ENCODE results near the gene PCDHGA1.
"Not testable (repeated sequence)": the region's sequence is repeated elsewhere in the genome, so short reads cannot be mapped to it uniquely, and the experiment has no call there.

Gene PCDHGA1

DNA sequence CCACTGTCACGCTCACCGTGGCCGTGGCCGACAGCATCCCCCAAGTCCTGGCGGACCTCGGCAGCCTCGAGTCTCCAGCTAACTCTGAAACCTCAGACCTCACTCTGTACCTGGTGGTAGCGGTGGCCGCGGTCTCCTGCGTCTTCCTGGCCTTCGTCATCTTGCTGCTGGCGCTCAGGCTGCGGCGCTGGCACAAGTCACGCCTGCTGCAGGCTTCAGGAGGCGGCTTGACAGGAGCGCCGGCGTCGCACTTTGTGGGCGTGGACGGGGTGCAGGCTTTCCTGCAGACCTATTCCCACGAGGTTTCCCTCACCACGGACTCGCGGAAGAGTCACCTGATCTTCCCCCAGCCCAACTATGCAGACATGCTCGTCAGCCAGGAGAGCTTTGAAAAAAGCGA, 102.4 kb downstream of the PCDHGA1 start:
- H3K4me1 ChIP-seq (ENCODE audit: control insufficient read depth, insufficient read depth, low read length); H3K4me3 ChIP-seq (ENCODE audit: low read depth, low read length); H3K9ac ChIP-seq (ENCODE audit: low read length); H3K27me3 ChIP-seq (ENCODE audit: control insufficient read depth, insufficient read depth, low read length); H3K27ac ChIP-seq (ENCODE audit: low read depth, low read length): not testable (repeated sequence)
- Histone ChIP-seq H3K9me3 (ENCODE audit: control insufficient read depth, insufficient read depth, low read depth, low read length) (peaks cover 50% of the 10 kb centered on the region), H3K36me3 (ENCODE audit: control insufficient read depth, insufficient read depth, low read length) (peaks cover 13% of the 10 kb centered on the region)

- Histone ChIP-seq H3K27ac (ENCODE audit: low read depth, low read length) (no peak overlapping the region), H3K36me3 (ENCODE audit: control insufficient read depth, insufficient read depth, low read length) (peaks cover 9% of the 10 kb centered on the region), H3K4me3 (ENCODE audit: low read depth, low read length) (no peak overlapping the region), H3K4me1 (ENCODE audit: control insufficient read depth, insufficient read depth, low read length) (no peaks in the 10 kb centered on the region), H3K9ac (ENCODE audit: low read length) (no peak overlapping the region), H3K9me3 (ENCODE audit: control insufficient read depth, insufficient read depth, low read depth, low read length) (peaks cover 41% of the 10 kb centered on the region), H3K27me3 (ENCODE audit: control insufficient read depth, insufficient read depth, low read length) (no peaks in the 10 kb centered on the region)
Measured at GRCh38 chr5:141434006-141434405, 103.7 kb downstream of the PCDHGA1 start.

- H3K9ac ChIP-seq (ENCODE audit: low read length) = no peak overlapping the region
- H3K4me1 ChIP-seq (ENCODE audit: control insufficient read depth, insufficient read depth, low read length) = no peaks in the 10 kb centered on the region
- H3K36me3 ChIP-seq (ENCODE audit: control insufficient read depth, insufficient read depth, low read length) = no peaks in the 10 kb centered on the region
- no peak overlapping the region for H3K27ac ChIP-seq (ENCODE audit: low read depth, low read length)
- no peak overlapping the region for H3K4me3 ChIP-seq (ENCODE audit: low read depth, low read length)
- no peaks in the 10 kb centered on the region for H3K27me3 ChIP-seq (ENCODE audit: control insufficient read depth, insufficient read depth, low read length)
- peaks cover 29% of the 10 kb centered on the region for H3K9me3 ChIP-seq (ENCODE audit: control insufficient read depth, insufficient read depth, low read depth, low read length)
Measured at GRCh38 chr5:141437221-141437620, 106.9 kb downstream of the PCDHGA1 start.

- peaks cover 14% of the 10 kb centered on the region for H3K9me3 ChIP-seq (ENCODE audit: control insufficient read depth, insufficient read depth, low read depth, low read length)
- no peaks in the 10 kb centered on the region for H3K36me3 ChIP-seq (ENCODE audit: control insufficient read depth, insufficient read depth, low read length)
- no peaks in the 10 kb centered on the region for H3K4me1 ChIP-seq (ENCODE audit: control insufficient read depth, insufficient read depth, low read length)
- no peak overlapping the region for H3K4me3 ChIP-seq (ENCODE audit: low read depth, low read length)
- H3K27ac ChIP-seq (ENCODE audit: low read depth, low read length) = no peak overlapping the region
- no peaks in the 10 kb centered on the region for H3K27me3 ChIP-seq (ENCODE audit: control insufficient read depth, insufficient read depth, low read length)
- H3K9ac ChIP-seq (ENCODE audit: low read length) = no peak overlapping the region
Measured at GRCh38 chr5:141439411-141440141, 109.3 kb downstream of the PCDHGA1 start.

GRCh38 chr5:141440341-141440740, 110.0 kb downstream of the PCDHGA1 start:
- H3K27me3 ChIP-seq (ENCODE audit: control insufficient read depth, insufficient read depth, low read length) = no peaks in the 10 kb centered on the region
- no peak overlapping the region for H3K27ac ChIP-seq (ENCODE audit: low read depth, low read length)
- no peaks in the 10 kb centered on the region for H3K36me3 ChIP-seq (ENCODE audit: control insufficient read depth, insufficient read depth, low read length)
- no peak overlapping the region for H3K9ac ChIP-seq (ENCODE audit: low read length)
- H3K4me3 ChIP-seq (ENCODE audit: low read depth, low read length) = no peak overlapping the region
- H3K4me1 ChIP-seq (ENCODE audit: control insufficient read depth, insufficient read depth, low read length) = no peaks in the 10 kb centered on the region
- peaks cover 14% of the 10 kb centered on the region for H3K9me3 ChIP-seq (ENCODE audit: control insufficient read depth, insufficient read depth, low read depth, low read length)

DNA sequence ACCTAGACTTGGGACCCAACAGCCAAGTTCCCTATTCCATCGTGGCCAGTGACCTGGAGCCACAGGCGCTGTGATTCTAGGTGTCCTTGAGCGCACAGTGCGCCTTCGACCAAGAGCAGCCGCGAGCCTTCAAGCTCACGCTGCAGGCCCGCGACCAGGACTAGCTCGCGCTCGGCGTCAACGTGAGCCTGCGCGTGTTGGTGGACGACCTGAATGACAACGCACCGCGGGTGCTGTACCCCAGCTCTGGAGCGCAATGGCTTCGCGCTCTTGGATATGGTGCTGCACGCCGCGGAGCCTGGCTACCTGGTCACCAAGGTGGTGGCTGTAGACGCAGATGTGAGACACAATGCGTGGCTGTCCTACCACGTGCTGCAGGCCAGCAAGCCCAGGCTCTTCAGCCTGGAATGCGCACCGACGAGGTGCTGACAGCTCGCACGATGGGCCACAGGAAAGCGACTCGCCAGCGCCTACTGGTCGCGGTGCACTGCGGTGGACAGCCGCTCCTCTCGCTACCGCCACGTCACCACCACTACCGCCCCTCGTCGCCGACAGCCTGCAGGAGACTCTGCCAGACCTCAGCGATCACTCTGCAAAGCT, 111.4 kb downstream of the PCDHGA1 start:
- Histone ChIP-seq H3K36me3 (ENCODE audit: control insufficient read depth, insufficient read depth, low read length) (no peaks in the 10 kb centered on the region), H3K4me3 (ENCODE audit: low read depth, low read length) (no peak overlapping the region), H3K27ac (ENCODE audit: low read depth, low read length) (no peak overlapping the region), H3K9ac (ENCODE audit: low read length) (no peak overlapping the region), H3K27me3 (ENCODE audit: control insufficient read depth, insufficient read depth, low read length) (no peaks in the 10 kb centered on the region), H3K9me3 (ENCODE audit: control insufficient read depth, insufficient read depth, low read depth, low read length) (peaks cover 7% of the 10 kb centered on the region), H3K4me1 (ENCODE audit: control insufficient read depth, insufficient read depth, low read length) (no peaks in the 10 kb centered on the region)

DNA sequence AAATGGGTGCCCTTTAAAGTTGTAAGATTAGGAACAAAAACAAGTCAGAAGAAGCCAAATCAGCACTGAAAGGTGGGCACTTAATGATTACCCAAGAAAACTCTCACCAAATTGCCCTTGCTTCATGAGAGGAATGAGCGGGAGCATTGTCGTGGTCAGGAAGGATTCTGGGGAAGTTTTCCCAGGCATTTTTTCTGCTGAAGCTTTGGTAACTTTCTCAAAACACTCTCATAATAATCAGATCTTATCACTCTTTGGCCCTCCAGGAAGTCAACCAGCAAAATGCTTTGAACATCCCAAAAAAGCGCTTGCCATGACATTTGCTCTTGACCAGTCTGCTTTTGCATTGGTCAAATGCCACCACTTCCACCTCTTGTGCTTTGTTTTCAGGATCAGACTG, 135.0 kb downstream of the PCDHGA1 start:
- Histone ChIP-seq H3K4me1 (ENCODE audit: control insufficient read depth, insufficient read depth, low read length) (no peaks in the 10 kb centered on the region), H3K9ac (ENCODE audit: low read length) (no peak overlapping the region), H3K27ac (ENCODE audit: low read depth, low read length) (no peak overlapping the region), H3K9me3 (ENCODE audit: control insufficient read depth, insufficient read depth, low read depth, low read length) (no peaks in the 10 kb centered on the region), H3K4me3 (ENCODE audit: low read depth, low read length) (no peak overlapping the region), H3K36me3 (ENCODE audit: control insufficient read depth, insufficient read depth, low read length) (no peaks in the 10 kb centered on the region), H3K27me3 (ENCODE audit: control insufficient read depth, insufficient read depth, low read length) (no peaks in the 10 kb centered on the region)

DNA sequence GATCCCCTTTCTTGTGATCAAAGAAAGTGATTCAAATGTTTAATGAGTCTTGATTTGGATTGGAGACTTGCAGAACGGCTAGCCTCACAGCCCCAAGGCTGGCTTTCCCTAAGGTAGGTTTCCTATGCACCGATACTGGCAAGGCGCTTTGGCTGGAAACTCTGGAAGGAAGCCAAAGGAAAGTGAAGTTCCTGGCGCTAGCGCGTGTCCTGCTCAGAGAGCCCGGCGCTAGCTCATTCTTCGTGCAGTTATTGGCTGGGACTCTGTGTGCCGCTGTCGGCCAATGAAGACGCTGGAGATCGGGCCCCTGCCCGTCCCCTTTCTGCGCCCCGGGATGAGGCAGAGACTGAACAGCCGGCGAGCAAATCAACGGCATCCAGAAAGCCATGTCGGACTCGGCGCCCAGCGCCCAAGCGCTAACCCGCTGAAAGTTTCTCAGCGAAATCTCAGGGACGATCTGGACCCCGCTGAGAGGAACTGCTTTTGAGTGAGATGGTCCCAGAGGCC, 145.4 kb downstream of the PCDHGA1 start, which contains the start of gene PCDHGC3:
Gene PCDHGC3 (plus strand): TSS at position 342 of the 507 bp plus-strand sequence. CDS start 151 bp downstream, at position 493.
- no peaks in the 10 kb centered on the region for H3K9me3 ChIP-seq (ENCODE audit: control insufficient read depth, insufficient read depth, low read depth, low read length)
- peaks cover 19% of the 10 kb centered on the region; the same call in 1 of the 2 replicates for H3K4me1 ChIP-seq (ENCODE audit: control insufficient read depth, insufficient read depth, low read length)
- no peaks in the 10 kb centered on the region for H3K36me3 ChIP-seq (ENCODE audit: control insufficient read depth, insufficient read depth, low read length)
- H3K27ac ChIP-seq (ENCODE audit: low read depth, low read length) = no peak within 1 kb of the TSS
- H3K4me3 ChIP-seq (ENCODE audit: low read depth, low read length) = peak within 1 kb of the TSS; percentile 80
- peaks cover 29% of the 10 kb centered on the region for H3K27me3 ChIP-seq (ENCODE audit: control insufficient read depth, insufficient read depth, low read length)
- H3K9ac ChIP-seq (ENCODE audit: low read length) = peak within 1 kb of the TSS; percentile 63

DNA sequence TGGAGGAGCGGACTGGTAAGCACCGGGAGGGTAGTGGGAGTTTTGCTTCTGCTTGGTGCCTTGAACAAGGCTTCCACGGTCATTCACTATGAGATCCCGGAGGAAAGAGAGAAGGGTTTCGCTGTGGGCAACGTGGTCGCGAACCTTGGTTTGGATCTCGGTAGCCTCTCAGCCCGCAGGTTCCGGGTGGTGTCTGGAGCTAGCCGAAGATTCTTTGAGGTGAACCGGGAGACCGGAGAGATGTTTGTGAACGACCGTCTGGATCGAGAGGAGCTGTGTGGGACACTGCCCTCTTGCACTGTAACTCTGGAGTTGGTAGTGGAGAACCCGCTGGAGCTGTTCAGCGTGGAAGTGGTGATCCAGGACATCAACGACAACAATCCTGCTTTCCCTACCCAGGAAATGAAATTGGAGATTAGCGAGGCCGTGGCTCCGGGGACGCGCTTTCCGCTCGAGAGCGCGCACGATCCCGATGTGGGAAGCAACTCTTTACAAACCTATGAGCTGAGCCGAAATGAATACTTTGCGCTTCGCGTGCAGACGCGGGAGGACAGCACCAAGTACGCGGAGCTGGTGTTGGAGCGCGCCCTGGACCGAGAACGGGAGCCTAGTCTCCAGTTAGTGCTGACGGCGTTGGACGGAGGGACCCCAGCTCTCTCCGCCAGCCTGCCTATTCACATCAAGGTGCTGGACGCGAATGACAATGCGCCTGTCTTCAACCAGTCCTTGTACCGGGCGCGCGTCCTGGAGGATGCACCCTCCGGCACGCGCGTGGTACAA, 146.0 kb downstream of the PCDHGA1 start:
- Histone ChIP-seq H3K4me3 (ENCODE audit: low read depth, low read length) (peak overlapping the region; percentile 80), H3K9ac (ENCODE audit: low read length) (peak overlapping the region; percentile 63), H3K4me1 (ENCODE audit: control insufficient read depth, insufficient read depth, low read length) (peaks cover 19% of the 10 kb centered on the region; the same call in 1 of the 2 replicates), H3K27me3 (ENCODE audit: control insufficient read depth, insufficient read depth, low read length) (peaks cover 29% of the 10 kb centered on the region), H3K36me3 (ENCODE audit: control insufficient read depth, insufficient read depth, low read length) (no peaks in the 10 kb centered on the region), H3K9me3 (ENCODE audit: control insufficient read depth, insufficient read depth, low read depth, low read length) (no peaks in the 10 kb centered on the region), H3K27ac (ENCODE audit: low read depth, low read length) (no peak overlapping the region)

DNA sequence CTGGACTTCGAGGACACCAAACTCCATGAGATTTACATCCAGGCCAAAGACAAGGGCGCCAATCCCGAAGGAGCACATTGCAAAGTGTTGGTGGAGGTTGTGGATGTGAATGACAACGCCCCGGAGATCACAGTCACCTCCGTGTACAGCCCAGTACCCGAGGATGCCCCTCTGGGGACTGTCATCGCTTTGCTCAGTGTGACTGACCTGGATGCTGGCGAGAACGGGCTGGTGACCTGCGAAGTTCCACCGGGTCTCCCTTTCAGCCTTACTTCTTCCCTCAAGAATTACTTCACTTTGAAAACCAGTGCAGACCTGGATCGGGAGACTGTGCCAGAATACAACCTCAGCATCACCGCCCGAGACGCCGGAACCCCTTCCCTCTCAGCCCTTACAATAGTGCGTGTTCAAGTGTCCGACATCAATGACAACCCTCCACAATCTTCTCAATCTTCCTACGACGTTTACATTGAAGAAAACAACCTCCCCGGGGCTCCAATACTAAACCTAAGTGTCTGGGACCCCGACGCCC, 146.8 kb downstream of the PCDHGA1 start:
- H3K27ac ChIP-seq (ENCODE audit: low read depth, low read length) = no peak overlapping the region
- H3K4me1 ChIP-seq (ENCODE audit: control insufficient read depth, insufficient read depth, low read length) = peaks cover 19% of the 10 kb centered on the region; the same call in 1 of the 2 replicates
- H3K9me3 ChIP-seq (ENCODE audit: control insufficient read depth, insufficient read depth, low read depth, low read length) = no peaks in the 10 kb centered on the region
- no peaks in the 10 kb centered on the region for H3K36me3 ChIP-seq (ENCODE audit: control insufficient read depth, insufficient read depth, low read length)
- peaks cover 29% of the 10 kb centered on the region for H3K27me3 ChIP-seq (ENCODE audit: control insufficient read depth, insufficient read depth, low read length)
- H3K9ac ChIP-seq (ENCODE audit: low read length) = no peak overlapping the region
- peak overlapping the region; percentile 80 for H3K4me3 ChIP-seq (ENCODE audit: low read depth, low read length)
